H1 (cell line): ENCODE results near the gene CACNG6. TPM values are rescaled to one million over a fixed set of nuclear protein-coding genes. Genes with fewer than 3 reads are reported as not detected.
A peak's percentile ranks its signal among the peaks of the same experiment; 100 is the strongest.

ENCODE experiments used
- CTCF ChIA-PET: fragments of 300-600 bp; sonication (Branson Sonifier 250); formaldehyde crosslinking; loops from one replicate; lab custom pipeline; 2021; ENCODE audit not compliant: partially characterized antibody; lab: Charles Lee
- POLR2A ChIA-PET: fragments of 300-600 bp; sonication (Branson Sonifier 250); formaldehyde crosslinking; loops from one replicate; lab custom pipeline; 2021; ENCODE audit warnings: inconsistent platforms; ENCODE audit not compliant: partially characterized antibody; lab: Charles Lee
- DNase-seq, 2 experiments: peaks; one replicate each; pipeline versions ENCODE4 v3.0.0 to v3.0.0-alpha.2; 2010 to 2022; ENCODE audit warnings: low spot score in 2 of 2, low read depth in 1 of 2, mixed read lengths in 1 of 2
- FAIRE-seq: peaks from 2 replicates; lab custom pipeline; 2011; peaks lifted over from hg19 to GRCh38; lab: Jason Lieb, UNC
- H2AFZ ChIP-seq: 2 replicates; pipeline ENCODE4 v1.8.1; 2012; ENCODE audit warnings: low read length, inconsistent platforms
- H2AK5ac ChIP-seq: 2 replicates; pipeline ENCODE4 v1.6.1; 2013; ENCODE audit warnings: low read depth, low read length
- H2BK120ac ChIP-seq: replicated peaks from 2 replicates; pipeline ENCODE3; 2013; ENCODE audit warnings: low read depth, low read length, inconsistent platforms
- H2BK12ac ChIP-seq: 2 replicates; pipeline ENCODE4 v1.6.1; 2013; ENCODE audit warnings: low read depth, low read length
- H2BK15ac ChIP-seq: 2 replicates; pipeline ENCODE4 v1.6.1; 2013; ENCODE audit warnings: low read length
- H2BK20ac ChIP-seq: 2 replicates; pipeline ENCODE4 v1.6.1; 2013; ENCODE audit warnings: low read length
- H2BK5ac ChIP-seq: 2 replicates; pipeline ENCODE4 v1.6.1; 2013; ENCODE audit warnings: low read depth, low read length
- H3K14ac ChIP-seq: 2 replicates; pipeline ENCODE4 v1.6.1; 2013; ENCODE audit warnings: inconsistent platforms; ENCODE audit not compliant: insufficient read length
- H3K18ac ChIP-seq: 2 replicates; pipeline ENCODE4 v1.6.1; 2013; ENCODE audit warnings: low read length; ENCODE audit errors: extremely low read depth
- H3K23ac ChIP-seq: 2 replicates; pipeline ENCODE4 v1.6.1; 2013; ENCODE audit warnings: inconsistent platforms; ENCODE audit not compliant: insufficient read length
- H3K23me2 ChIP-seq: 2 replicates; pipeline ENCODE4 v1.6.1; 2013; ENCODE audit warnings: low read depth, low read length
- H3K27ac ChIP-seq: 2 replicates; pipeline ENCODE4 v1.6.1; 2011; ENCODE audit warnings: low read depth, low read length, inconsistent platforms
- H3K27me3 ChIP-seq, 4 experiments: replicated peaks in 1 of 4; 1 replicate in 1 of 4; 2 replicates in 3 of 4; pipeline versions ENCODE4 v1.6.1 to v1.8.1; 2011 to 2013; ENCODE audit warnings: low read length in 3 of 4, mild to moderate bottlenecking in 3 of 4, inconsistent platforms in 2 of 4, mixed read lengths in 2 of 4, moderate library complexity in 1 of 4; ENCODE audit not compliant: control insufficient read depth in 3 of 4, insufficient read depth in 3 of 4; ENCODE audit errors: extremely low read depth in 1 of 4
- H3K36me3 ChIP-seq, 4 experiments: 2 replicates each; pipeline versions ENCODE4 v1.6.1 to v1.8.1; 2011 to 2013; ENCODE audit warnings: mild to moderate bottlenecking in 4 of 4, low read length in 3 of 4, moderate library complexity in 2 of 4, control low read depth in 1 of 4, inconsistent platforms in 1 of 4; ENCODE audit not compliant: insufficient read depth in 4 of 4, control insufficient read depth in 2 of 4
- H3K4ac ChIP-seq: replicated peaks from 2 replicates; pipeline ENCODE3; 2013; ENCODE audit warnings: low read length, low read depth, mixed read lengths, inconsistent platforms; ENCODE audit not compliant: insufficient read length
- H3K4me1 ChIP-seq, 4 experiments: replicated peaks in 1 of 4; 1 replicate in 1 of 4; 2 replicates in 3 of 4; pipeline versions ENCODE4 v1.6.1 to v1.8.1; 2011 to 2013; ENCODE audit warnings: low read length in 3 of 4, inconsistent platforms in 2 of 4, mixed read lengths in 1 of 4; ENCODE audit not compliant: insufficient read depth in 4 of 4, control insufficient read depth in 3 of 4
- H3K4me2 ChIP-seq, 2 experiments: 2 replicates each; pipeline versions ENCODE4 v1.6.1 to v1.8.1; 2011 to 2013; ENCODE audit warnings: low read depth in 2 of 2, low read length in 2 of 2, control low read depth in 1 of 2, inconsistent platforms in 1 of 2, mild to moderate bottlenecking in 1 of 2; ENCODE audit not compliant: insufficient read depth in 1 of 2
- H3K4me3 ChIP-seq, 4 experiments: fragments of 200-600, 300-600 bp in 1 of 4; sonication (generic), shearing (Covaris generic), sonication (Bioruptor Twin) in 1 of 4; 2 replicates each; pipeline versions ENCODE4 v1.5.1 to v1.8.1; 2011 to 2016; ENCODE audit warnings: low read length in 4 of 4, low read depth in 3 of 4, control low read depth in 2 of 4, inconsistent platforms in 2 of 4, mild to moderate bottlenecking in 2 of 4, mixed read lengths in 1 of 4, moderate library complexity in 1 of 4; ENCODE audit not compliant: insufficient read depth in 2 of 4; ENCODE audit errors: extremely low read depth in 1 of 4
- H3K56ac ChIP-seq: replicated peaks from 2 replicates; pipeline ENCODE3; 2013; ENCODE audit warnings: low read depth, mild to moderate bottlenecking, mixed read lengths, low read length, inconsistent platforms; ENCODE audit not compliant: insufficient read length
- H3K79me1 ChIP-seq: 2 replicates; pipeline ENCODE4 v1.6.1; 2013; ENCODE audit warnings: low read depth, low read length, control low read depth
- H3K79me2 ChIP-seq, 2 experiments: 2 replicates each; pipeline versions ENCODE4 v1.6.1 to v1.8.1; 2012 to 2013; ENCODE audit warnings: low read length in 2 of 2, mild to moderate bottlenecking in 2 of 2, inconsistent platforms in 1 of 2; ENCODE audit not compliant: insufficient read depth in 2 of 2, control insufficient read depth in 1 of 2
- H3K9ac ChIP-seq, 4 experiments: replicated peaks in 1 of 4; 1 replicate in 1 of 4; 2 replicates in 3 of 4; pipeline versions ENCODE4 v1.6.1 to v1.8.1; 2011 to 2013; ENCODE audit warnings: low read depth in 3 of 4, low read length in 3 of 4, control low read depth in 2 of 4, mild to moderate bottlenecking in 2 of 4, moderate library complexity in 2 of 4, inconsistent platforms in 1 of 4; ENCODE audit errors: extremely low read depth in 1 of 4
- H3K9me3 ChIP-seq, 2 experiments: 2 replicates each; pipeline versions ENCODE4 v1.6.1 to v1.8.1; 2012 to 2013; ENCODE audit warnings: mild to moderate bottlenecking in 2 of 2, moderate library complexity in 2 of 2, control low read depth in 1 of 2, inconsistent platforms in 1 of 2, low read depth in 1 of 2, low read length in 1 of 2, mixed read lengths in 1 of 2; ENCODE audit not compliant: insufficient read depth in 2 of 2
- H4K20me1 ChIP-seq, 2 experiments: replicated peaks in 1 of 2; 2 replicates each; pipeline versions ENCODE3 to v1.8.1; 2011 to 2013; ENCODE audit warnings: inconsistent platforms in 2 of 2, low read length in 2 of 2, mild to moderate bottlenecking in 1 of 2; ENCODE audit not compliant: insufficient read depth in 2 of 2, control insufficient read depth in 1 of 2
- H4K5ac ChIP-seq: 2 replicates; pipeline ENCODE4 v1.6.1; 2013; ENCODE audit warnings: low read length, low read depth, mixed read lengths, inconsistent platforms; ENCODE audit not compliant: insufficient read length
- H4K8ac ChIP-seq: 2 replicates; pipeline ENCODE4 v1.8.0; 2013; ENCODE audit warnings: mild to moderate bottlenecking, moderate library complexity, low read length, inconsistent platforms; ENCODE audit not compliant: insufficient read depth; ENCODE audit errors: extremely low read depth
- H4K91ac ChIP-seq: replicated peaks from 2 replicates; pipeline ENCODE3; 2013; ENCODE audit warnings: low read length, mixed read lengths, inconsistent platforms; ENCODE audit not compliant: insufficient read length
- ATF3 ChIP-seq: IDR thresholded peaks from 2 replicates; pipeline ENCODE4 v1.6.1; 2011; ENCODE audit warnings: low read depth, mild to moderate bottlenecking, low read length; ENCODE audit not compliant: insufficient read depth
- EZH2 ChIP-seq: fragments of 200-600 bp; sonication (generic); IDR thresholded peaks from 2 replicates; pipeline ENCODE4 v1.7.1; 2012; ENCODE audit warnings: low read depth, mild to moderate bottlenecking, moderate library complexity, low read length, inconsistent platforms; ENCODE audit not compliant: severe bottlenecking
- KDM4A ChIP-seq: IDR thresholded peaks from one replicate; pipeline ENCODE4 v1.7.1; 2012; ENCODE audit warnings: low read depth, mild to moderate bottlenecking, moderate library complexity, low read length, inconsistent platforms; ENCODE audit not compliant: severe bottlenecking
- RAD21 ChIP-seq, 2 experiments: IDR thresholded peaks in 1 of 2; conservative IDR thresholded peaks in 1 of 2; 2 replicates each; pipeline ENCODE4 v1.6.1; 2011; ENCODE audit warnings: low read depth in 2 of 2, low read length in 2 of 2, improper control_type of control experiment in 1 of 2, inconsistent platforms in 1 of 2, mild to moderate bottlenecking in 1 of 2, moderate library complexity in 1 of 2
- YY1 ChIP-seq: IDR thresholded peaks from 2 replicates; pipeline ENCODE4 v1.6.1; 2011; ENCODE audit warnings: low read depth, mild to moderate bottlenecking, low read length
- WGBS, 2 experiments: shearing (Covaris generic) in 1 of 2; methylation state at CpG; one replicate each; pipeline versions ENCODE4 v1.1.6 to v1.1.7; 2013 to 2015; ENCODE audit warnings: low lambda C conversion rate in 2 of 2, mixed read lengths in 2 of 2, inconsistent platforms in 1 of 2, low coverage in 1 of 2, missing lambda C conversion rate in 1 of 2; ENCODE audit not compliant: insufficient replicate concordance in 2 of 2, insufficient coverage in 1 of 2, insufficient read length in 1 of 2; ENCODE audit errors: extremely low coverage in 1 of 2, missing lambda C conversion rate in 1 of 2; 5-methylcytosine and 5-hydroxymethylcytosine counted together
- long read RNA-seq, 2 experiments: library from RNA in 1 of 2; library from capped mRNA in 1 of 2; stranded (forward); transcript quantifications; one replicate each; pipeline ENCODE4 v2.0.0, GENCODE V29; 2021; ENCODE audit warnings: inconsistent platforms in 1 of 2
- polyA minus RNA-seq, 3 experiments: library from RNA; depleted of rRNA, polyadenylated mRNA; stranded (reverse); fragments of >200 nt; gene quantifications; 1 replicate in 2 of 3; 2 replicates in 1 of 3; pipeline ENCODE4 v1.2.3, GENCODE V29; 2011
- polyA plus RNA-seq, 7 experiments: library from polyadenylated mRNA; depleted of rRNA in 3 of 7; stranded (reverse) in 5 of 7; unstranded in 2 of 7; fragments of >200 nt in 5 of 7; fragments of 200-250 nt in 2 of 7; gene quantifications; 1 replicate in 5 of 7; 2 replicates in 1 of 7; 4 replicates in 1 of 7; pipeline versions ENCODE4 v1.2.1 to v1.2.3, GENCODE V29; 2011 to 2013; ENCODE audit warnings: missing spikeins in 2 of 7, mixed read lengths in 2 of 7
- total RNA-seq: library from RNA; stranded (reverse); fragmentation: NEBNext Ultra II Directional; extraction: Animal tissue kit (Norgen Biotek cat#: 25700); gene quantifications from 2 replicates; pipeline ENCODE4 v1.2.1, GENCODE V29; 2021

The CACNG6 gene
- total RNA-seq, result 1.2 and 1.4 TPM in 2 replicates
- polyA plus RNA-seq (2011; rRNA removed), result 1.6 and 2.9 TPM in 2 replicates
- 1.8 TPM for polyA plus RNA-seq (2011; cell fraction: cytosol; rRNA removed)
- 4.3 TPM for polyA plus RNA-seq (2011; cell fraction: nucleus; rRNA removed)
- polyA plus RNA-seq (2012, experiment 1 of 2), result 1.1 to 1.9 TPM (median 1.5 TPM) in 4 replicates
- 0.81 TPM for polyA plus RNA-seq (2012, experiment 2 of 2)
- polyA plus RNA-seq (2013, experiment 1 of 2), result 2.3 TPM
- 2.1 TPM for polyA plus RNA-seq (2013, experiment 2 of 2)
- polyA minus RNA-seq (2011; rRNA and poly(A)+ RNA removed), result 0.22 and 0.25 TPM in 2 replicates
- polyA minus RNA-seq (2011; cell fraction: cytosol; rRNA and poly(A)+ RNA removed), result not detected
- 0.80 TPM for polyA minus RNA-seq (2011; cell fraction: nucleus; rRNA and poly(A)+ RNA removed)
- long read RNA-seq, experiment 1, partial matches to known transcripts, result 0 of 2 reads
- long read RNA-seq, experiment 1, other reads (novel, unspliced or antisense), result 2 of 2 reads
- long read RNA-seq, experiment 2, partial matches to known transcripts, result 0 of 1 reads
- long read RNA-seq, experiment 2, other reads (novel, unspliced or antisense), result 1 of 1 reads

- H3K4ac ChIP-seq, result no peak within 1 kb of the TSS
- H2BK12ac ChIP-seq, result no peak within 1 kb of the TSS
- no peaks in the 10 kb centered on the region for H3K79me1 ChIP-seq
- peak within 1 kb of the TSS; percentile 9 for H4K5ac ChIP-seq
- H3K4me3 ChIP-seq, result peak within 1 kb of the TSS; percentile 36 to 64 (median 44); a peak in 7 of 8 replicates
- H3K4me1 ChIP-seq, result peaks cover 0 to 15% (median 7%) of the 10 kb centered on the region in 4 experiments; a peak in 6 of 7 replicates
- peaks cover 2 to 47% (median 32%) of the 10 kb centered on the region in 4 experiments for H3K27me3 ChIP-seq
- FAIRE-seq (no peak), DNase-seq (peak in 1 of 2 experiments; percentile 77)
- H3K36me3 ChIP-seq, result no peaks in the 10 kb centered on the region
- peak within 1 kb of the TSS in 1 of 4 experiments; percentile 71; a peak in 1 of 7 replicates for H3K9ac ChIP-seq
- no peak within 1 kb of the TSS for H3K14ac ChIP-seq
- no peak within 1 kb of the TSS for H2AK5ac ChIP-seq
- H3K9me3 ChIP-seq, result no peaks in the 10 kb centered on the region
- CTCF ChIA-PET, result interaction anchor here (4.2 kb wide), 1 partner anchor 32 kb away, joined by 33 read pairs; no protein-coding TSS in a partner anchor
- H3K23ac ChIP-seq, result no peak within 1 kb of the TSS
- peaks cover 9% of the 10 kb centered on the region; the same call in 1 of the 2 replicates for H3K23me2 ChIP-seq
- no peak within 1 kb of the TSS for H2BK5ac ChIP-seq
- H2AFZ ChIP-seq, result no peak within 1 kb of the TSS
- TF ChIP-seq RAD21 (IDR thresholded peaks at IDR 0.05 in 1 of 2, conservative IDR thresholded peaks at IDR 0.05 in 1 of 2; ENCODE audit: low read depth in 2 of 2, low read length in 2 of 2) (peak in 1 of 2 experiments; percentile 13; a peak in 1 of 4 replicates), EZH2 (peak; percentile 12), YY1 (no peak), KDM4A (peak; percentile 57), ATF3 (no peak)
- no peaks in the 10 kb centered on the region for H4K20me1 ChIP-seq
- no peak within 1 kb of the TSS for H4K91ac ChIP-seq
- POLR2A ChIA-PET, result interaction anchor here (0.9 to 4.0 kb wide), 11 partner anchors 8 to 42 kb away, joined by 3 to 21 read pairs (median 5); no protein-coding TSS in a partner anchor
- H3K79me2 ChIP-seq, result no peaks in the 10 kb centered on the region
- 0 out of 2 replicates have a peak within 1 kb of the TSS, but pooled peaks have one; percentile 29 for H2BK15ac ChIP-seq
- no peak within 1 kb of the TSS for H2BK20ac ChIP-seq
- H2BK120ac ChIP-seq, result no peak within 1 kb of the TSS
- peak within 1 kb of the TSS; percentile 75 to 76 for H3K4me2 ChIP-seq
- H3K56ac ChIP-seq, result no peak within 1 kb of the TSS
- peak within 1 kb of the TSS; percentile 48 for H3K18ac ChIP-seq
- no peak within 1 kb of the TSS; the same call in 1 of the 2 replicates for H4K8ac ChIP-seq
- WGBS, 2 experiments, result 44% methylated on average over 11 of the region's 66 CpGs; no CpG with 5 or more reads in 1 of the 2 experiments
- H3K27ac ChIP-seq, result no peak within 1 kb of the TSS
These were observed at the start of gene CACNG6 for GRCh38 chr19:53991224-53992113. CACNG6 (plus strand) TSS chr19:53991637; CDS start chr19:53992878, 1,241 bp downstream.
